K562 (cell line): ENCODE measurements around the gene GPATCH3. TPM values are rescaled to one million over a fixed set of nuclear protein-coding genes. Genes with fewer than 3 reads are reported as not detected.

Experiments
- ATAC-seq: fragments of 200-7000 bp; cut with Tn5 transposase; 3 replicates; pipeline ENCODE4 v1.9.1; 2020; ENCODE audit warnings: moderate library complexity
- BruUV-seq: library from RNA; stranded (reverse); fragments of 400-500 nt; replicated peaks from 2 replicates; lab custom pipeline; 2021; lab: Mats Ljungman, UMichigan
- CTCF ChIA-PET: fragments of 300-600 bp; formaldehyde crosslinking; extraction: SDS; loops from one replicate; lab custom pipeline; 2021; ENCODE audit warnings: low intra/inter-chr PET ratio; lab: Yijun Ruan, JAX
- POLR2A ChIA-PET: fragments of 300-600, 350-650 bp; sonication (Branson Sonifier 250); formaldehyde crosslinking; extraction: SDS; loops from one replicate; lab custom pipeline; 2021; ENCODE audit warnings: antibody characterized with exemption, inconsistent platforms; lab: Yijun Ruan, JAX
- DNase-seq, 4 experiments: peaks; one replicate each; pipeline versions ENCODE4 v3.0.0 to v3.0.0-alpha.2; 2011 to 2018; ENCODE audit warnings: low spot score in 3 of 4, mixed read lengths in 3 of 4; ENCODE audit errors: extremely low read depth in 1 of 4
- FAIRE-seq: peaks from 2 replicates; lab custom pipeline; 2011; peaks lifted over from hg19 to GRCh38; lab: Jason Lieb, UNC
- H2AFZ ChIP-seq: 2 replicates; pipeline ENCODE4 v1.6.0; 2011; ENCODE audit warnings: low read depth, low read length, control low read depth, inconsistent platforms
- H3K27ac ChIP-seq: fragments of 200-600 bp; 3 replicates; pipeline ENCODE4 v1.8.0; 2011; ENCODE audit warnings: low read depth, mild to moderate bottlenecking, control low read depth, inconsistent platforms, low read length, moderate library complexity, mixed read lengths; ENCODE audit errors: extremely low read depth
- H3K27me3 ChIP-seq, 2 experiments: fragments of 300-600 bp in 1 of 2; 2 replicates in 1 of 2; 3 replicates in 1 of 2; pipeline versions ENCODE4 v1.6.0 to v1.8.0; 2011; ENCODE audit warnings: inconsistent platforms in 2 of 2, low read length in 2 of 2, mild to moderate bottlenecking in 1 of 2, mixed read lengths in 1 of 2, moderate library complexity in 1 of 2; ENCODE audit not compliant: control insufficient read depth in 2 of 2, insufficient read depth in 2 of 2
- H3K36me3 ChIP-seq: fragments of 300-600 bp; 3 replicates; pipeline ENCODE4 v1.8.0; 2011; ENCODE audit warnings: mild to moderate bottlenecking, low read length, inconsistent platforms; ENCODE audit not compliant: control insufficient read depth, insufficient read depth
- H3K4me1 ChIP-seq, 2 experiments: fragments of 200-600 bp in 1 of 2; replicated peaks in 1 of 2; 2 replicates in 1 of 2; 3 replicates in 1 of 2; pipeline versions ENCODE4 v1.5.1 to v1.8.0; 2011; ENCODE audit warnings: inconsistent platforms in 2 of 2, low read length in 2 of 2, mild to moderate bottlenecking in 1 of 2, mixed read lengths in 1 of 2, moderate library complexity in 1 of 2; ENCODE audit not compliant: control insufficient read depth in 2 of 2, insufficient read depth in 2 of 2
- H3K4me2 ChIP-seq: 2 replicates; pipeline ENCODE4 v1.6.1; 2011; ENCODE audit warnings: low read length, control low read depth, inconsistent platforms, mixed read lengths; ENCODE audit not compliant: insufficient read depth
- H3K4me3 ChIP-seq: fragments of 200-600 bp; sonication (generic), shearing (Covaris generic); 2 replicates; pipeline ENCODE4 v1.5.1; 2016; ENCODE audit warnings: control low read depth, inconsistent platforms
- H3K79me2 ChIP-seq: fragments of 200-600 bp; 3 replicates; pipeline ENCODE4 v1.8.0; 2011; ENCODE audit warnings: low read length, inconsistent platforms; ENCODE audit not compliant: control insufficient read depth, insufficient read depth
- H3K9ac ChIP-seq, 2 experiments: 2 replicates each; pipeline versions ENCODE4 v1.6.0 to v1.6.1; 2011; ENCODE audit warnings: low read depth in 2 of 2, low read length in 2 of 2, control low read depth in 1 of 2, inconsistent platforms in 1 of 2, mild to moderate bottlenecking in 1 of 2, mixed read lengths in 1 of 2; ENCODE audit not compliant: insufficient read depth in 1 of 2
- H3K9me1 ChIP-seq: one replicate; pipeline ENCODE4 v1.6.0; 2011; ENCODE audit warnings: inconsistent platforms, mild to moderate bottlenecking, low read length, moderate library complexity; ENCODE audit not compliant: control insufficient read depth, insufficient read depth
- H3K9me3 ChIP-seq: replicated peaks from 2 replicates; pipeline ENCODE4 v1.5.1; 2011; ENCODE audit warnings: low read depth, low read length, inconsistent platforms; ENCODE audit not compliant: control insufficient read depth, insufficient read depth
- H4K20me1 ChIP-seq: replicated peaks from 2 replicates; pipeline ENCODE4 v1.6.1; 2011; ENCODE audit warnings: low read length, inconsistent platforms, mixed read lengths; ENCODE audit not compliant: control insufficient read depth, insufficient read depth
- HES1 ChIP-seq: fragments of 450-650 bp; IDR thresholded peaks from 2 replicates; pipeline ENCODE4 v1.6.1; 2016; ENCODE audit warnings: low read depth, mild to moderate bottlenecking, moderate library complexity
- KAT2B ChIP-seq: IDR thresholded peaks from one replicate; pipeline ENCODE4 v1.6.1; 2012; ENCODE audit warnings: low read depth, mild to moderate bottlenecking, control low read depth, inconsistent platforms, low read length, moderate library complexity
- SP1 ChIP-seq: sonication (generic); formaldehyde crosslinking; IDR thresholded peaks from 2 replicates; pipeline ENCODE4 v1.8.1; 2022; ENCODE audit warnings: mild to moderate bottlenecking, missing genetic modification reagents
- WGBS: fragments of 100-300 bp; shearing (Covaris generic); methylation state at CpG from one replicate; pipeline ENCODE4 v1.1.6; 2016; ENCODE audit warnings: low coverage, mixed read lengths; ENCODE audit not compliant: insufficient coverage; ENCODE audit errors: missing lambda C conversion rate; 5-methylcytosine and 5-hydroxymethylcytosine counted together
- in situ Hi-C: fragments of 300-500 bp; cut with MboI; formaldehyde crosslinking; loops from 4 replicates; pipeline ENCODE4 v1.15.0; 2018; ENCODE audit warnings: inconsistent platforms, mixed read lengths
- intact Hi-C: fragments of 100-400 bp; cut with micrococcal nuclease; formaldehyde crosslinking; loops from 2 replicates; pipeline ENCODE4 v1.14.2; 2022
- polyA plus RNA-seq, 8 experiments: library from polyadenylated mRNA; depleted of rRNA in 4 of 8; stranded (reverse) in 5 of 8; unstranded in 3 of 8; fragments of >200 nt; fragmentation: Nextera tagmentation in 2 of 8; fragmentation: Illumina TruSeq in 1 of 8; extraction: Ambion mirVana in 2 of 8; extraction: Trizol in 1 of 8; gene quantifications; 2 replicates each; pipeline versions ENCODE4 v1.2.1 to v1.2.3, GENCODE V29; 2011 to 2014; ENCODE audit warnings: inconsistent platforms in 1 of 8, missing spikeins in 1 of 8
- total RNA-seq, 7 experiments: library from RNA; depleted of rRNA in 6 of 7; stranded (reverse); fragments of >200 nt in 6 of 7; fragmentation: Illumina TruSeq in 2 of 7; extraction: Trizol in 2 of 7; gene quantifications; 2 replicates each; pipeline versions ENCODE4 v1.2.1 to v1.2.3, GENCODE V29; 2011 to 2021; ENCODE audit warnings: low replicate concordance in 1 of 7
- TF ChIP-seq, protein P1 (sequence below), 2 experiments: fragments of 450-650 bp in 1 of 2; sonication (generic) in 1 of 2; formaldehyde crosslinking; conservative IDR thresholded peaks; 2 replicates each; pipeline versions ENCODE4 v1.4.0 to v1.8.1; 2020 to 2022; ENCODE audit warnings: mild to moderate bottlenecking in 1 of 2, missing genetic modification reagents in 1 of 2

Gene GPATCH3
- total and polyA plus RNA-seq, 9 of the 15 experiments (the other 6 are each of a cell fraction or from before 2014, with no cell fraction given): 1.6 to 23.0 (median 13.3) TPM

GRCh38 chr1:26855636-26856035, 44.6 kb downstream of the GPATCH3 start:
- Histone ChIP-seq H4K20me1 (peaks cover 13% of the 10 kb centered on the region; the same call in 1 of the 2 replicates), H3K9ac (peak overlapping the region in 1 of 2 experiments; percentile 72; a peak in 2 of 4 replicates), H3K9me3 (no peaks in the 10 kb centered on the region), H3K4me1 (peaks cover 0 to 11% of the 10 kb centered on the region in 2 experiments; a peak in 3 of 5 replicates), H3K79me2 (no peaks in the 10 kb centered on the region), H2AFZ (no peak overlapping the region), H3K27me3 (no peaks in the 10 kb centered on the region), H3K4me2 (no peak overlapping the region), H3K36me3 (peaks cover 49% of the 10 kb centered on the region; the same call in 2 of the 3 replicates), H3K4me3 (no peak overlapping the region), H3K27ac (no peak overlapping the region), H3K9me1 (peaks cover 8% of the 10 kb centered on the region)
- no TSS peak for BruUV-seq
- 85% methylated on average over 4 of the region's 4 CpGs for WGBS
- FAIRE-seq: no peak
- no peak for DNase-seq
- in situ Hi-C loops: no loop called here
- intact Hi-C loops: no loop called here
- TF ChIP-seq, protein P1, sequence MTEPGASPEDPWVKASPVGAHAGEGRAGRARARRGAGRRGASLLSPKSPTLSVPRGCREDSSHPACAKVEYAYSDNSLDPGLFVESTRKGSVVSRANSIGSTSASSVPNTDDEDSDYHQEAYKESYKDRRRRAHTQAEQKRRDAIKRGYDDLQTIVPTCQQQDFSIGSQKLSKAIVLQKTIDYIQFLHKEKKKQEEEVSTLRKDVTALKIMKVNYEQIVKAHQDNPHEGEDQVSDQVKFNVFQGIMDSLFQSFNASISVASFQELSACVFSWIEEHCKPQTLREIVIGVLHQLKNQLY (CRISPR knock-in tag; conservative IDR thresholded peaks at IDR 0.05): no peak
- TF ChIP-seq KAT2B: no peak
- no peak for TF ChIP-seq SP1 (CRISPR knock-in tag)
- no peak for TF ChIP-seq HES1
- ATAC-seq: no peak
- POLR2A ChIA-PET: interaction anchor here (0.6 to 1.5 kb wide), 9 partner anchors 10 to 359 kb away, joined by 3 to 11 read pairs (median 3); partner anchors contain the start of genes SLC9A1 and ZDHHC18
- CTCF ChIA-PET: interaction anchor here (4.6 kb wide), 1 partner anchor 22 kb away, joined by 53 read pairs; no protein-coding TSS in a partner anchor
